SK-N-SH (cell line): ENCODE data around the gene MID1IP1. TPM values are rescaled to one million over a fixed set of nuclear protein-coding genes. Genes with fewer than 3 reads are reported as not detected.

ENCODE experiments used
- CTCF ChIA-PET: fragments of 300-600, 350-600 bp; formaldehyde crosslinking; extraction: SDS; loops from one replicate; lab custom pipeline; 2021; lab: Yijun Ruan, JAX
- POLR2A ChIA-PET: fragments of 350-600 bp; sonication (Branson Sonifier 250); formaldehyde crosslinking; extraction: SDS; loops from one replicate; lab custom pipeline; 2020; ENCODE audit warnings: antibody characterized with exemption, inconsistent platforms; lab: Yijun Ruan, JAX
- DNase-seq: peaks from one replicate; pipeline ENCODE4 v3.0.0; 2012
- H2AFZ ChIP-seq: fragments of 200-600 bp; sonication (generic); 2 replicates; pipeline ENCODE4 v1.8.1; 2016; ENCODE audit warnings: antibody characterized with exemption, mild to moderate bottlenecking, low read depth
- H3F3A ChIP-seq: fragments of 200-600 bp; sonication (generic); replicated peaks from 2 replicates; pipeline ENCODE3; 2016; ENCODE audit warnings: antibody characterized with exemption, mild to moderate bottlenecking; ENCODE audit not compliant: insufficient read depth
- H3K27ac ChIP-seq, 2 experiments: fragments of 200-500 bp in 1 of 2; fragments of 200-600 bp in 1 of 2; sonication (Bioruptor generic) in 1 of 2; sonication (generic), shearing (Covaris generic) in 1 of 2; 2 replicates each; pipeline versions ENCODE4 v1.5.1 to v1.6.1; 2014 to 2016; ENCODE audit warnings: low read depth in 2 of 2, inconsistent platforms in 1 of 2, low read length in 1 of 2, mild to moderate bottlenecking in 1 of 2, mixed read lengths in 1 of 2
- H3K27me3 ChIP-seq: fragments of 200-600 bp; sonication (generic), shearing (Covaris generic); 2 replicates; pipeline ENCODE4 v1.6.1; 2016; ENCODE audit warnings: mixed run types; ENCODE audit not compliant: insufficient read depth
- H3K36me3 ChIP-seq, 2 experiments: fragments of 200-500 bp in 1 of 2; fragments of 200-600 bp in 1 of 2; sonication (Bioruptor generic) in 1 of 2; sonication (generic) in 1 of 2; replicated peaks in 1 of 2; 2 replicates each; pipeline versions ENCODE3 to v1.5.1; 2014 to 2016; ENCODE audit warnings: low read length in 1 of 2, mild to moderate bottlenecking in 1 of 2; ENCODE audit not compliant: insufficient read depth in 2 of 2, control insufficient read depth in 1 of 2
- H3K4me1 ChIP-seq, 2 experiments: fragments of 200-500 bp in 1 of 2; fragments of 200-600 bp in 1 of 2; sonication (Bioruptor generic) in 1 of 2; sonication (generic), shearing (Covaris generic) in 1 of 2; 2 replicates each; pipeline versions ENCODE4 v1.5.1 to v1.6.1; 2014 to 2016; ENCODE audit warnings: low read depth in 1 of 2, low read length in 1 of 2, mixed run types in 1 of 2; ENCODE audit not compliant: insufficient read depth in 2 of 2, control insufficient read depth in 1 of 2
- H3K4me2 ChIP-seq: fragments of 200-600 bp; sonication (generic), shearing (Covaris generic); 2 replicates; pipeline ENCODE4 v1.6.1; 2017; ENCODE audit warnings: mixed run types
- H3K4me3 ChIP-seq, 2 experiments: fragments of 200-500 bp in 1 of 2; fragments of 200-600 bp in 1 of 2; sonication (Bioruptor generic) in 1 of 2; sonication (generic), shearing (Covaris generic) in 1 of 2; 2 replicates each; pipeline versions ENCODE4 v1.5.1 to v1.8.1; 2014 to 2016; ENCODE audit warnings: low read depth in 2 of 2, inconsistent platforms in 1 of 2, low read length in 1 of 2, mild to moderate bottlenecking in 1 of 2, mixed read lengths in 1 of 2, moderate library complexity in 1 of 2
- H3K79me2 ChIP-seq: fragments of 200-600 bp; sonication (generic); 2 replicates; pipeline ENCODE4 v1.8.1; 2017; ENCODE audit warnings: mild to moderate bottlenecking; ENCODE audit not compliant: insufficient read depth
- H3K9ac ChIP-seq: fragments of 200-600 bp; sonication (generic); 2 replicates; pipeline ENCODE4 v1.6.1; 2017; ENCODE audit warnings: mixed run types
- H3K9me2 ChIP-seq: fragments of 200-600 bp; sonication (generic); 2 replicates; pipeline ENCODE4 v1.6.1; 2017; ENCODE audit warnings: mixed run types
- H3K9me3 ChIP-seq: fragments of 200-600 bp; sonication (generic); 2 replicates; pipeline ENCODE4 v1.6.1; 2017; ENCODE audit warnings: mixed run types, mild to moderate bottlenecking, moderate library complexity
- H4K20me1 ChIP-seq: fragments of 200-600 bp; sonication (generic); 2 replicates; pipeline ENCODE4 v1.6.1; 2017; ENCODE audit warnings: mild to moderate bottlenecking, mixed run types; ENCODE audit not compliant: insufficient read depth
- CHD2 ChIP-seq: fragments of 150-350 bp; IDR thresholded peaks from 2 replicates; pipeline ENCODE4 v1.6.1; 2018; ENCODE audit warnings: low read length; ENCODE audit not compliant: partially characterized antibody
- EP300 ChIP-seq, 2 experiments: IDR thresholded peaks; 2 replicates each; pipeline versions ENCODE4 v1.4.0 to v1.6.1; 2012; ENCODE audit warnings: borderline replicate concordance in 1 of 2, low read depth in 1 of 2, low read length in 1 of 2
- EZH2phosphoT487 ChIP-seq: fragments of 200-600 bp; sonication (generic); IDR thresholded peaks from 2 replicates; pipeline ENCODE4 v1.6.1; 2017; ENCODE audit warnings: low read depth, mixed run types, mild to moderate bottlenecking, antibody characterized with exemption, moderate library complexity, borderline replicate concordance
- FOXJ3 ChIP-seq: sonication (generic); formaldehyde crosslinking; IDR thresholded peaks from 2 replicates; pipeline ENCODE4 v1.5.1; 2020; ENCODE audit warnings: mild to moderate bottlenecking, missing genetic modification reagents
- NFIC ChIP-seq: IDR thresholded peaks from 2 replicates; pipeline ENCODE4 v1.4.0; 2012; ENCODE audit warnings: borderline replicate concordance
- NRF1 ChIP-seq: IDR thresholded peaks from 2 replicates; pipeline ENCODE4 v1.6.1; 2012; ENCODE audit warnings: low read depth, mild to moderate bottlenecking, low read length
- POLR2AphosphoS5 ChIP-seq: IDR thresholded peaks from 2 replicates; pipeline ENCODE4 v1.6.1; 2012; ENCODE audit warnings: low read depth, low read length
- RAD21 ChIP-seq: IDR thresholded peaks from 2 replicates; pipeline ENCODE4 v1.6.1; 2012; ENCODE audit warnings: mild to moderate bottlenecking, low read length
- RCOR1 ChIP-seq: fragments of 150-350 bp; IDR thresholded peaks from 2 replicates; pipeline ENCODE4 v1.6.1; 2017; ENCODE audit warnings: antibody characterized with exemption, low read length
- REST ChIP-seq: IDR thresholded peaks from 2 replicates; pipeline ENCODE4 v1.6.1; 2012; ENCODE audit warnings: mild to moderate bottlenecking, low read depth, low read length, moderate library complexity
- RFX5 ChIP-seq: IDR thresholded peaks from 2 replicates; pipeline ENCODE4 v1.6.1; 2012; ENCODE audit warnings: mild to moderate bottlenecking, improper control_type of control experiment, low read length
- SMC3 ChIP-seq: IDR thresholded peaks from 2 replicates; pipeline ENCODE4 v1.6.1; 2012; ENCODE audit warnings: low read depth, low read length, improper control_type of control experiment
- TAF1 ChIP-seq: IDR thresholded peaks from 2 replicates; pipeline ENCODE4 v1.6.1; 2012; ENCODE audit warnings: low read depth, mild to moderate bottlenecking, low read length, moderate library complexity, borderline replicate concordance
- ZBTB33 ChIP-seq: IDR thresholded peaks from 2 replicates; pipeline ENCODE4 v1.4.0; 2012; ENCODE audit warnings: low read depth, borderline replicate concordance
- WGBS: methylation state at CpG from one replicate; pipeline ENCODE4 v1.1.6; 2017; ENCODE audit warnings: low lambda C conversion rate; 5-methylcytosine and 5-hydroxymethylcytosine counted together
- polyA plus RNA-seq, 3 experiments: library from polyadenylated mRNA; depleted of rRNA; stranded (reverse); fragments of >200 nt; gene quantifications; 2 replicates each; pipeline ENCODE4 v1.2.3, GENCODE V29; 2012
- TF ChIP-seq, protein P1 (sequence below): fragments of 200-600 bp; sonication (generic); IDR thresholded peaks from 2 replicates; pipeline ENCODE4 v1.6.1; 2017; ENCODE audit warnings: antibody characterized with exemption, mild to moderate bottlenecking, moderate library complexity
- TF ChIP-seq, protein P2 (sequence below): IDR thresholded peaks from 2 replicates; pipeline ENCODE4; 2012

Gene MID1IP1
- polyA plus RNA-seq, 1 of the 3 experiments (the other 2 are of a cell fraction): 35.4 TPM

DNA sequence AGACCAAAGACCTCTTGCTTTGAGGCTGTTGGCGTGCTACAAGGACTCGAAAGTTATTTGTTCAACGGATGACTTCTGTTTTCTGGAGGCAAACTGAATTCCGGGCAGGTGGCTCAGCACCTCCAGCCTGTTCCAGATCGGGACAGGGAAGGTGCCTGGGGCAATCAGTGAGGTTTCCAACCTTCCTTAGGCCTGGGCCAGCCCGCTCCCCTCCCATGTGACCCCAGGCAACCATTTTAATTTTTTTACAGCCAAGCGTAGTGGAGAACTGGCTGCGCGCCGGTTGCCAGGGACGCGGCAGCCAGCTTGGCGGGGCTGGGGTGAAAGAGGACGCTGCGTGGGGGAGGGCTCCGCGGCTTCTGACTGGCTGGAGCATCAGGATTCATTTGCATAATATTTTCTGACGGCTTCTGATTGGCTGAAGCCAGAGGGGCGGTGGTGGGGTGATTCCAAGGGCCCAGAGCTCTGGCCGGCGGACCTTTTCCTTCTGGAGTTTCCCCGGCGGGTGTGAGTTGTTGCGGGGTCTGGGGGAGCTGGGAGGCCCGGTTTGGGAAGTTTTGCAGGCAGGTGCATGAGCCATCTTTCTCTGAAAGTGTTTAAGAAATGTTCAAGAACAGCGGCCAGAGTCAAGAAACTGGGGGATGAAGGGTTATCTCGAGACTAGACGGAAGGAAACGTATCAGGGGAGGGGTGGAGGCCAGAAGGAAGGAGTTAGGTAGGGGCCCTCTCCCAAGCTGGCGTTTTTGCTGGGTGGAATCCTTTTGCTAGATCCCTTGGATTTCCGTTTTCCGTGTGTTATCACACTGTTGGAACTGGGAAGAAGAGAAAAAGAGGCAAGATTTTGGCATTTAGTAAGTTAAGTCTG is at the start of gene MID1IP1 (continued):
- TF ChIP-seq, protein P1, sequence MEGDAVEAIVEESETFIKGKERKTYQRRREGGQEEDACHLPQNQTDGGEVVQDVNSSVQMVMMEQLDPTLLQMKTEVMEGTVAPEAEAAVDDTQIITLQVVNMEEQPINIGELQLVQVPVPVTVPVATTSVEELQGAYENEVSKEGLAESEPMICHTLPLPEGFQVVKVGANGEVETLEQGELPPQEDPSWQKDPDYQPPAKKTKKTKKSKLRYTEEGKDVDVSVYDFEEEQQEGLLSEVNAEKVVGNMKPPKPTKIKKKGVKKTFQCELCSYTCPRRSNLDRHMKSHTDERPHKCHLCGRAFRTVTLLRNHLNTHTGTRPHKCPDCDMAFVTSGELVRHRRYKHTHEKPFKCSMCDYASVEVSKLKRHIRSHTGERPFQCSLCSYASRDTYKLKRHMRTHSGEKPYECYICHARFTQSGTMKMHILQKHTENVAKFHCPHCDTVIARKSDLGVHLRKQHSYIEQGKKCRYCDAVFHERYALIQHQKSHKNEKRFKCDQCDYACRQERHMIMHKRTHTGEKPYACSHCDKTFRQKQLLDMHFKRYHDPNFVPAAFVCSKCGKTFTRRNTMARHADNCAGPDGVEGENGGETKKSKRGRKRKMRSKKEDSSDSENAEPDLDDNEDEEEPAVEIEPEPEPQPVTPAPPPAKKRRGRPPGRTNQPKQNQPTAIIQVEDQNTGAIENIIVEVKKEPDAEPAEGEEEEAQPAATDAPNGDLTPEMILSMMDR: no peak
- TF ChIP-seq EP300 (IDR thresholded peaks at IDR 0.05; ENCODE audit: borderline replicate concordance in 1 of 2, low read depth in 1 of 2, low read length in 1 of 2): peak in 1 of 2 experiments; percentile 53; a peak in 2 of 4 replicates
- peak; percentile 92 for TF ChIP-seq CHD2
- TF ChIP-seq, protein P2, sequence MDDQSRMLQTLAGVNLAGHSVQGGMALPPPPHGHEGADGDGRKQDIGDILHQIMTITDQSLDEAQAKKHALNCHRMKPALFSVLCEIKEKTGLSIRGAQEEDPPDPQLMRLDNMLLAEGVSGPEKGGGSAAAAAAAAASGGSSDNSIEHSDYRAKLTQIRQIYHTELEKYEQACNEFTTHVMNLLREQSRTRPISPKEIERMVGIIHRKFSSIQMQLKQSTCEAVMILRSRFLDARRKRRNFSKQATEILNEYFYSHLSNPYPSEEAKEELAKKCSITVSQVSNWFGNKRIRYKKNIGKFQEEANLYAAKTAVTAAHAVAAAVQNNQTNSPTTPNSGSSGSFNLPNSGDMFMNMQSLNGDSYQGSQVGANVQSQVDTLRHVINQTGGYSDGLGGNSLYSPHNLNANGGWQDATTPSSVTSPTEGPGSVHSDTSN: no peak
- no peak for TF ChIP-seq ZBTB33
- TF ChIP-seq SMC3: no peak
- TF ChIP-seq EZH2phosphoT487: no peak
- TF ChIP-seq TAF1: 0 out of 2 replicates have a peak, but pooled peaks have one; percentile 43
- peak; percentile 72; the same call in 1 of the 2 replicates for TF ChIP-seq NFIC

GRCh38 chrX:38754102-38754790 is 47.0 kb upstream of the MID1IP1 start:
- Histone ChIP-seq H3K9me3 (no peaks in the 10 kb centered on the region), H3K27ac (peak overlapping the region in 1 of 2 experiments; percentile 39; a peak in 1 of 4 replicates), H3F3A (no peaks in the 10 kb centered on the region), H3K9me2 (no peaks in the 10 kb centered on the region), H3K9ac (no peak overlapping the region), H4K20me1 (no peaks in the 10 kb centered on the region), H2AFZ (no peak overlapping the region; the same call in 1 of the 2 replicates), H3K36me3 (no peaks in the 10 kb centered on the region), H3K4me3 (no peak overlapping the region; a peak in 1 of 4 replicates), H3K27me3 (peaks cover 17% of the 10 kb centered on the region), H3K4me1 (peaks cover 0 to 6% of the 10 kb centered on the region in 2 experiments; a peak in 2 of 4 replicates), H3K4me2 (no peak overlapping the region), H3K79me2 (no peaks in the 10 kb centered on the region)
- DNase-seq: peak; percentile 47
- ChIA-PET CTCF (interaction anchor here (0.6 to 1.9 kb wide), 9 partner anchors 10 to 1790 kb away, joined by 3 to 13 read pairs (median 4); no protein-coding TSS in a partner anchor), POLR2A (no interaction called here)
- 18% methylated on average over 6 of the region's 6 CpGs for WGBS
- TF ChIP-seq EZH2phosphoT487 (no peak), RCOR1 (no peak), RAD21 (peak; percentile 82), NFIC (no peak), EP300 (IDR thresholded peaks at IDR 0.05; ENCODE audit: borderline replicate concordance in 1 of 2, low read depth in 1 of 2, low read length in 1 of 2) (peak in 1 of 2 experiments; percentile 60; a peak in 1 of 4 replicates), CHD2 (no peak), NRF1 (no peak), RFX5 (no peak), FOXJ3 (CRISPR knock-in tag) (no peak), POLR2AphosphoS5 (no peak), REST (no peak)
- TF ChIP-seq, protein P2: no peak
